HepG2 (cell line): Measurements from ENCODE around the gene CNOT10. TPM values are rescaled to one million over a fixed set of nuclear protein-coding genes. Genes with fewer than 3 reads are reported as not detected.

Experiments used
- ATF3 ChIP-seq: sonication (generic); formaldehyde crosslinking; IDR thresholded peaks from 2 replicates; pipeline ENCODE4 v1.4.0; 2020; ENCODE audit warnings: missing genetic modification reagents
- CHD2 ChIP-seq: IDR thresholded peaks from 2 replicates; pipeline ENCODE4 v1.6.1; 2011; ENCODE audit warnings: low read depth, low read length, improper control_type of control experiment
- CTCF ChIP-seq: sonication (generic); formaldehyde crosslinking; IDR thresholded peaks from 2 replicates; pipeline ENCODE4 v1.5.0; 2020; ENCODE audit warnings: mild to moderate bottlenecking, missing genetic modification reagents, moderate library complexity
- GATAD1 ChIP-seq: IDR thresholded peaks from 2 replicates; pipeline ENCODE4 v1.6.1; 2016; ENCODE audit warnings: missing genetic modification reagents, missing compliant biosample characterization
- HMGXB3 ChIP-seq: sonication (generic); formaldehyde crosslinking; IDR thresholded peaks from 2 replicates; pipeline ENCODE4 v1.4.0; 2020; ENCODE audit warnings: missing genetic modification reagents, borderline replicate concordance
- RERE ChIP-seq: IDR thresholded peaks from 2 replicates; pipeline ENCODE4 v1.6.1; 2016; ENCODE audit warnings: low read depth, missing genetic modification reagents, missing compliant biosample characterization
- SALL2 ChIP-seq: sonication (generic); formaldehyde crosslinking; IDR thresholded peaks from 2 replicates; pipeline ENCODE4 v1.8.1; 2023; ENCODE audit warnings: mild to moderate bottlenecking, missing genetic modification reagents, inconsistent platforms
- SNAPC5 ChIP-seq: sonication (generic); formaldehyde crosslinking; IDR thresholded peaks from 2 replicates; pipeline ENCODE4 v1.8.1; 2023; ENCODE audit warnings: mild to moderate bottlenecking, missing genetic modification reagents, borderline replicate concordance
- TGIF2 ChIP-seq: IDR thresholded peaks from 2 replicates; pipeline ENCODE4 v1.6.1; 2016; ENCODE audit warnings: control low read depth, missing compliant biosample characterization
- ZNF253 ChIP-seq: sonication (generic); formaldehyde crosslinking; IDR thresholded peaks from 2 replicates; pipeline ENCODE4 v1.8.0; 2022; ENCODE audit warnings: mild to moderate bottlenecking, missing genetic modification reagents, borderline replicate concordance
- ZNF275 ChIP-seq: sonication (generic); formaldehyde crosslinking; IDR thresholded peaks from 2 replicates; pipeline ENCODE4 v1.8.0; 2022; ENCODE audit warnings: missing genetic modification reagents, mild to moderate bottlenecking, inconsistent platforms, borderline replicate concordance
- ZNF589 ChIP-seq: sonication (generic); formaldehyde crosslinking; conservative IDR thresholded peaks from 2 replicates; pipeline ENCODE4 v1.8.0; 2022; ENCODE audit warnings: mild to moderate bottlenecking, moderate library complexity, missing genetic modification reagents
- ZNF660 ChIP-seq: sonication (generic); formaldehyde crosslinking; IDR thresholded peaks from 2 replicates; pipeline ENCODE4 v1.5.1; 2020; ENCODE audit warnings: mild to moderate bottlenecking, low read depth, missing genetic modification reagents, borderline replicate concordance
- ZNF740 ChIP-seq: sonication (generic); formaldehyde crosslinking; IDR thresholded peaks from 2 replicates; pipeline ENCODE4 v1.4.0; 2020; ENCODE audit warnings: missing genetic modification reagents
- polyA plus RNA-seq, 8 experiments: library from polyadenylated mRNA; depleted of rRNA in 3 of 8; stranded (reverse) in 7 of 8; unstranded in 1 of 8; fragments of >200 nt; fragmentation: Illumina TruSeq in 4 of 8; extraction: Trizol in 4 of 8; gene quantifications; 2 replicates each; pipeline versions ENCODE4 v1.2.1 to v1.2.3, GENCODE V29; 2011 to 2016; ENCODE audit warnings: low read depth in 4 of 8, missing spikeins in 1 of 8, mixed read lengths in 1 of 8; ENCODE audit not compliant: insufficient read depth in 1 of 8
- total RNA-seq, 5 experiments: library from RNA; depleted of rRNA; stranded (reverse); fragments of >200 nt; fragmentation: Illumina TruSeq; extraction: Trizol; gene quantifications; 2 replicates each; pipeline ENCODE4 v1.2.3, GENCODE V29; 2016; ENCODE audit warnings: low read depth in 1 of 5

The CNOT10 gene
- total and polyA plus RNA-seq, 2 of the 13 experiments (the other 11 are each of a cell fraction or from before 2014, with no cell fraction given), result 21.2 to 34.1 TPM

GRCh38 chr3:32781211-32781968 is 96.4 kb downstream of the CNOT10 start (continued):
- TF ChIP-seq ATF3 (CRISPR knock-in tag) (no peak), HMGXB3 (CRISPR knock-in tag) (no peak), ZNF253 (CRISPR knock-in tag) (no peak), RERE (CRISPR knock-in tag) (no peak), SNAPC5 (no peak), GATAD1 (CRISPR knock-in tag) (0 out of 2 replicates have a peak, but pooled peaks have one; percentile 37), ZNF660 (no peak), ZNF275 (CRISPR knock-in tag) (0 out of 2 replicates have a peak, but pooled peaks have one; percentile 44), SALL2 (CRISPR knock-in tag) (no peak; the same call in none of the 2 replicates), ZNF589 (CRISPR knock-in tag) (0 out of 2 replicates have a peak, but pooled peaks have one; percentile 59), CHD2 (no peak), CTCF (CRISPR knock-in tag) (peak; percentile 90), TGIF2 (CRISPR knock-in tag) (peak; percentile 90), ZNF740 (no peak)
